Left lung (tissue), 10 donors: ENCODE data around the gene ATP8A2. TPM values are rescaled to one million over a fixed set of nuclear protein-coding genes. Genes with fewer than 3 reads are reported as not detected.

Experiments
- ATAC-seq: fragments of 200-7000 bp; cut with Tn5 transposase; one replicate; pipeline ENCODE4 v1.9.1; 2020; ENCODE audit warnings: moderate library complexity
- DNase-seq, 4 donors: peaks; one replicate each; pipeline ENCODE4 v3.0.0-alpha.2; 2013 to 2020
- H3K27ac ChIP-seq, 2 donors: fragments of 200-600 bp; sonication (generic) in 1 of 2; one replicate each; pipeline versions ENCODE4 v1.5.0 to v1.8.0; 2020 to 2021
- H3K27me3 ChIP-seq, 2 donors: fragments of 200-600 bp; sonication (generic) in 1 of 2; one replicate each; pipeline versions ENCODE4 v1.5.0 to v1.8.0; 2020 to 2021
- H3K36me3 ChIP-seq, 2 donors: fragments of 200-600 bp; sonication (generic) in 1 of 2; one replicate each; pipeline versions ENCODE4 v1.5.0 to v1.8.0; 2020 to 2021
- H3K4me1 ChIP-seq, 2 donors: fragments of 200-600 bp; one replicate each; pipeline ENCODE4 v1.8.0; 2021
- H3K4me3 ChIP-seq, 2 donors: fragments of 200-600 bp; sonication (generic) in 1 of 2; one replicate each; pipeline versions ENCODE4 v1.5.0 to v1.8.0; 2020 to 2021; ENCODE audit warnings: mild to moderate bottlenecking in 1 of 2
- H3K9me3 ChIP-seq, 2 donors: fragments of 200-600 bp; sonication (generic) in 1 of 2; one replicate each; pipeline versions ENCODE4 v1.5.0 to v1.8.0; 2020 to 2021
- intact Hi-C, 2 donors: fragments of 100-400 bp; cut with DNase I; formaldehyde crosslinking; loops; one replicate each; pipeline versions ENCODE4 v1.11.2 to v1.14.2; 2022
- polyA plus RNA-seq, 6 donors: library from polyadenylated mRNA; unstranded; fragments of 120-200 nt; gene quantifications; one replicate each; pipeline ENCODE4 v1.2.1, GENCODE V29; 2013; ENCODE audit not compliant: insufficient read length in 6 of 6
- total RNA-seq, 2 donors: library from RNA; stranded (reverse); fragmentation: NEBNext Ultra II Directional; extraction: Animal tissue kit (Norgen Biotek cat#: 25700); gene quantifications; one replicate each; pipeline ENCODE4 v1.2.1, GENCODE V29; 2021
- TF ChIP-seq, protein P1 (sequence below), 2 donors: fragments of 200-600 bp; sonication (generic) in 1 of 2; IDR thresholded peaks; one replicate each; pipeline versions ENCODE4 v1.5.0 to v1.8.0; 2021; ENCODE audit warnings: antibody characterized with exemption in 2 of 2
- donor health status: DM: no; HTN: yes; CAD: no.
- donor health status: DM: no; HTN: no; CAD: no.

ATP8A2 gene
- total and polyA plus RNA-seq, 8 donors = 1.1 to 13.4 (median 9.6) TPM

GRCh38 chr13:25882466-25883357 is 510.9 kb downstream of the ATP8A2 start:
- H3K4me3 ChIP-seq = no peak overlapping the region
- intact Hi-C loops = no loop called here
- DNase-seq (no peak), ATAC-seq (peak; percentile 69)
- no peaks in the 10 kb centered on the region for H3K4me1 ChIP-seq
- TF ChIP-seq, protein P1, sequence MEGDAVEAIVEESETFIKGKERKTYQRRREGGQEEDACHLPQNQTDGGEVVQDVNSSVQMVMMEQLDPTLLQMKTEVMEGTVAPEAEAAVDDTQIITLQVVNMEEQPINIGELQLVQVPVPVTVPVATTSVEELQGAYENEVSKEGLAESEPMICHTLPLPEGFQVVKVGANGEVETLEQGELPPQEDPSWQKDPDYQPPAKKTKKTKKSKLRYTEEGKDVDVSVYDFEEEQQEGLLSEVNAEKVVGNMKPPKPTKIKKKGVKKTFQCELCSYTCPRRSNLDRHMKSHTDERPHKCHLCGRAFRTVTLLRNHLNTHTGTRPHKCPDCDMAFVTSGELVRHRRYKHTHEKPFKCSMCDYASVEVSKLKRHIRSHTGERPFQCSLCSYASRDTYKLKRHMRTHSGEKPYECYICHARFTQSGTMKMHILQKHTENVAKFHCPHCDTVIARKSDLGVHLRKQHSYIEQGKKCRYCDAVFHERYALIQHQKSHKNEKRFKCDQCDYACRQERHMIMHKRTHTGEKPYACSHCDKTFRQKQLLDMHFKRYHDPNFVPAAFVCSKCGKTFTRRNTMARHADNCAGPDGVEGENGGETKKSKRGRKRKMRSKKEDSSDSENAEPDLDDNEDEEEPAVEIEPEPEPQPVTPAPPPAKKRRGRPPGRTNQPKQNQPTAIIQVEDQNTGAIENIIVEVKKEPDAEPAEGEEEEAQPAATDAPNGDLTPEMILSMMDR (IDR thresholded peaks at IDR 0.05) = no peak
- H3K27me3 ChIP-seq = peaks cover 0 to 5% of the 10 kb centered on the region in 2 donors
- H3K36me3 ChIP-seq = no peaks in the 10 kb centered on the region
- H3K9me3 ChIP-seq = no peaks in the 10 kb centered on the region
- H3K27ac ChIP-seq = no peak overlapping the region

- H3K4me1 ChIP-seq = no peaks in the 10 kb centered on the region
- H3K27me3 ChIP-seq = peaks cover 0 to 5% of the 10 kb centered on the region in 2 donors
- intact Hi-C loops = no loop called here
- no peak for ATAC-seq
- no peaks in the 10 kb centered on the region for H3K36me3 ChIP-seq
- no peak overlapping the region for H3K27ac ChIP-seq
- H3K9me3 ChIP-seq = no peaks in the 10 kb centered on the region
- TF ChIP-seq, protein P1 (IDR thresholded peaks at IDR 0.05) = no peak
- no peak for DNase-seq
- H3K4me3 ChIP-seq = no peak overlapping the region
Observed at GRCh38 chr13:25885418-25885817, 513.6 kb downstream of the ATP8A2 start.

DNA sequence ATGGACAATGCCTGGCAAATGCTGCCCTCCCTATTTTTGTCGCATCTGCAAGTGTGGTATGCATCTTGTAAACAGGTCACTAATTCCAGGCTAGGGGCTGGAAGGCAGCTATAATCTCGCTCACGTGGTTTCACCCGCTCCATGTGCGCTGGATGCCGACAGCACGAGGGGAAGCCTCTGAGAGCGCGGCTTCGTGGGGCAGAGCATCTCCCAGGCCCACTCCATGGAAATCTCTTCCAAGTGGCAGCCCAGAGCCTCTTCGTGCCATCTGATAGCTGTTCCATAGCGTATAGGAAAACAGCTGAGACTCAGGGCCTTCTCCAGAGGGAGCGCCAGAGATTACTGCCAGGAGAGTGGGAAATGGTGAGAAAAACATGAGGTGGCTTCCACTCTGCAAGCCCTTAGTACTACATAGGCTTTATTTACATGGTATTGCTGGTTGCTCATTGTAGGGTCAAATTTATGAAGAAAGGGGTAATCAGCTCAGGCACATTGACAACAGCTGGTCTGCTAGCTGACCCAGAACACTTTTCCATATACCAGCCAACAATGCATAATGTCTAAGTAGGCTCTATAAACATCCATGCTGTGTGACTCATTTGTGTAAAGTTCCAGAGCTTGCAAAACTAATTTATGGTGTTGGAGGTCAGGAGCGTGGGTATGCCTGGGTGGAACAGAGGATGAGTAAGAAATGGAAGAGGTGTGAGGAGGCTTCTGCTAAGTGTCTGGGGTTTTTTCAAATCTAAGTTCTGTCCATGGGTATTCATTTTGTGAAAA is 514.9 kb downstream of the ATP8A2 start:
- TF ChIP-seq, protein P1 (IDR thresholded peaks at IDR 0.05) = no peak
- Histone ChIP-seq H3K4me3 (no peak overlapping the region), H3K27ac (no peak overlapping the region), H3K9me3 (no peaks in the 10 kb centered on the region), H3K36me3 (no peaks in the 10 kb centered on the region), H3K4me1 (no peaks in the 10 kb centered on the region), H3K27me3 (peaks cover 0 to 5% of the 10 kb centered on the region in 2 donors)
- intact Hi-C loops = no loop called here
- DNase-seq = no peak
- no peak for ATAC-seq

DNA sequence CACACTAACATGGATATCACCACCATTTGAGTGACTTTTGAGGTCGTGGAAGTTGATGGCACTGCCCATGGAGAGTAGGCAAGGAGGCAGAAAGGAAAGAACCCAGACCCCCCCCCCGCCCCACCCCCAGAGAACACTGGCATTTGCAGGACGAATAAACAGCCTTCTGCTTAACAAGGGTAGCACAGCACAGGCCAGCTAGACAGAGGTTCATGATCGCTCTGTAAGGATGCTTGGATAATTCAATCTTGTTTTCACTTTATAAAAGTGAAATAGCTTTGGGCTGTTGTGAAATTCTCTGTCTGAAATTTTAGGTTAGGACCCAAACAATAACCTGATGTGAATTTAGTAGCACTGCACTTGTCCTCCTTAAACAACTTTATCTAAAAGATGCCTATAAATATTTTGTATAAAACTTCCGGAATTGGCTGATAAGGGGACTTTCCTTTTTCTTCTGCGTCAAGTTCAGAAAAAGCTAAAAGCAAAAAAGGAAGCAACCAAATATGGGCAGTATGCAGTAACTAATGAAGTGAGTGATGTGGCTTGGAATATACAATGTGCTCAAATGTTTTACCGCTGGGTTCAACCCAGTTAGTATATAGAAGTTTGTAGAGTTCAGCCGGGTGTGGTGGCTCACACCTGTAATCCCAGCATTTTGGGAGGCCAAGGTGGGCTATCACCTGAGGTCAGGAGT is 516.3 kb downstream of the ATP8A2 start:
- ATAC-seq (no peak), DNase-seq (no peak)
- TF ChIP-seq, protein P1 (IDR thresholded peaks at IDR 0.05) = no peak
- intact Hi-C loops = no loop called here
- Histone ChIP-seq H3K9me3 (no peaks in the 10 kb centered on the region), H3K4me3 (no peak overlapping the region), H3K27ac (no peak overlapping the region), H3K36me3 (no peaks in the 10 kb centered on the region), H3K27me3 (no peaks in the 10 kb centered on the region), H3K4me1 (no peaks in the 10 kb centered on the region)
